ENCODE results near the gene PLA2G2C. TPM values are rescaled to one million over a fixed set of nuclear protein-coding genes. Genes with fewer than 3 reads are reported as not detected.

PLA2G2C gene
- total RNA-seq, 2 donors from 2014 or later: 0.27 TPM; not detected in 1

DNA sequence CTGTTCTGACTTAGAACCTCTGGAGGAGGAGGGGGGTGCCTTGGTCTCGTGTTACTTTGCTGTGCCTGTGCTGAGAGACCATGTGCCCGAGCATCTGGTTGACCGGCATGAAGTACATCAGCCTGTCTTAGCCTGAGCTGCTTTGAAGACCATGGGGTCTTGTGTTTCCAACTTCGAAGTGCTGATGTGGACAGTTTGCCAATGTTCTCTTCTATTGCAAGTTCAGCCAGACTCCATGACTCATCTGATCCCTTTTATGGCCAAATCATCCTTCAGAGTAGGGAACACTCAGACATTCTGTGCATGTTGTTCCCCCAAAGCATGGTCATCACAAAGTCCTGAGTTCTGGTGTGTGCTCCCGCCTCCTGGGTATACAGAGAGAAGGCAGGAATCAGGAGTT lies 6.0 kb upstream of the PLA2G2C start:
- Histone ChIP-seq H3K4me3 (no peak overlapping the region), H3K27ac (no peak overlapping the region), H3K9me3 (no peaks in the 10 kb centered on the region), H3K36me3 (no peaks in the 10 kb centered on the region), H3K4me1 (peaks cover 12% of the 10 kb centered on the region), H3K9ac (ENCODE audit: low read depth in 2 of 2, low read length in 2 of 2) (no peak overlapping the region), H3K27me3 (no peaks in the 10 kb centered on the region)
- DNase-seq: no peak
- TF ChIP-seq, protein P1, sequence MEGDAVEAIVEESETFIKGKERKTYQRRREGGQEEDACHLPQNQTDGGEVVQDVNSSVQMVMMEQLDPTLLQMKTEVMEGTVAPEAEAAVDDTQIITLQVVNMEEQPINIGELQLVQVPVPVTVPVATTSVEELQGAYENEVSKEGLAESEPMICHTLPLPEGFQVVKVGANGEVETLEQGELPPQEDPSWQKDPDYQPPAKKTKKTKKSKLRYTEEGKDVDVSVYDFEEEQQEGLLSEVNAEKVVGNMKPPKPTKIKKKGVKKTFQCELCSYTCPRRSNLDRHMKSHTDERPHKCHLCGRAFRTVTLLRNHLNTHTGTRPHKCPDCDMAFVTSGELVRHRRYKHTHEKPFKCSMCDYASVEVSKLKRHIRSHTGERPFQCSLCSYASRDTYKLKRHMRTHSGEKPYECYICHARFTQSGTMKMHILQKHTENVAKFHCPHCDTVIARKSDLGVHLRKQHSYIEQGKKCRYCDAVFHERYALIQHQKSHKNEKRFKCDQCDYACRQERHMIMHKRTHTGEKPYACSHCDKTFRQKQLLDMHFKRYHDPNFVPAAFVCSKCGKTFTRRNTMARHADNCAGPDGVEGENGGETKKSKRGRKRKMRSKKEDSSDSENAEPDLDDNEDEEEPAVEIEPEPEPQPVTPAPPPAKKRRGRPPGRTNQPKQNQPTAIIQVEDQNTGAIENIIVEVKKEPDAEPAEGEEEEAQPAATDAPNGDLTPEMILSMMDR (IDR thresholded peaks at IDR 0.05): no peak
- intact Hi-C loops (cut with DNase I): no loop called here

DNA sequence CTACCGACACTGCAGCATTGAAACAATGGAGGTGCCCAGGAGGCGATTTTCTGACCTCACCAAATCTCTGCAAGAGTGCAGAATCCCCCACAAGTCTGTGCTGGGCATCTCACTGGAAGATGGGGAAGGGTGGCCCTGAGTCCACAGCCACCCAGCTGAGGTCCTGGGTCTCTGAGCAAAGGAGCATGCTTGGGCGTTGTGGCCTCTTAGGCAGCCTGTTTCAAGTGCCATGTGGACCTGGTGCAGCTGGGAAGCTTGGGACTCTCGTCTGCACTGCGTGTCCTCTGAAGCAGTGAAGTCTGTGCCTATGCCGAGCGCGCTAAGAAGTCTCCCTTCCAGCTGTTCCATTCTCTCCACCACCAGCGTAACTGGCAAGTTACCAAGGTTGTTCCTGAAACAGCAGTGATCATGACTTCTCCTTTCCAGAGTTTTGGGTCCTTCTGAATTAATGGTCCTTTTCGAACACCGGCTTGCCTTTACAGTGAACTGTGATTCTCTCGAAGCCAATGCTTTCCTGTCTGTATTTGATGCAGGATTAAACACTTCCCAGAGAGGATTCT lies 5.0 kb upstream of the PLA2G2C start:
- TF ChIP-seq, protein P1 (IDR thresholded peaks at IDR 0.05): no peak
- no peak overlapping the region for H3K4me3 ChIP-seq
- H3K36me3 ChIP-seq: no peaks in the 10 kb centered on the region
- peaks cover 18% of the 10 kb centered on the region for H3K4me1 ChIP-seq
- no peaks in the 10 kb centered on the region for H3K27me3 ChIP-seq
- H3K9me3 ChIP-seq: no peaks in the 10 kb centered on the region
- intact Hi-C loops (cut with DNase I): no loop called here
- H3K9ac ChIP-seq (ENCODE audit: low read depth in 2 of 2, low read length in 2 of 2): no peak overlapping the region
- no peak overlapping the region for H3K27ac ChIP-seq
- DNase-seq: no peak

DNA sequence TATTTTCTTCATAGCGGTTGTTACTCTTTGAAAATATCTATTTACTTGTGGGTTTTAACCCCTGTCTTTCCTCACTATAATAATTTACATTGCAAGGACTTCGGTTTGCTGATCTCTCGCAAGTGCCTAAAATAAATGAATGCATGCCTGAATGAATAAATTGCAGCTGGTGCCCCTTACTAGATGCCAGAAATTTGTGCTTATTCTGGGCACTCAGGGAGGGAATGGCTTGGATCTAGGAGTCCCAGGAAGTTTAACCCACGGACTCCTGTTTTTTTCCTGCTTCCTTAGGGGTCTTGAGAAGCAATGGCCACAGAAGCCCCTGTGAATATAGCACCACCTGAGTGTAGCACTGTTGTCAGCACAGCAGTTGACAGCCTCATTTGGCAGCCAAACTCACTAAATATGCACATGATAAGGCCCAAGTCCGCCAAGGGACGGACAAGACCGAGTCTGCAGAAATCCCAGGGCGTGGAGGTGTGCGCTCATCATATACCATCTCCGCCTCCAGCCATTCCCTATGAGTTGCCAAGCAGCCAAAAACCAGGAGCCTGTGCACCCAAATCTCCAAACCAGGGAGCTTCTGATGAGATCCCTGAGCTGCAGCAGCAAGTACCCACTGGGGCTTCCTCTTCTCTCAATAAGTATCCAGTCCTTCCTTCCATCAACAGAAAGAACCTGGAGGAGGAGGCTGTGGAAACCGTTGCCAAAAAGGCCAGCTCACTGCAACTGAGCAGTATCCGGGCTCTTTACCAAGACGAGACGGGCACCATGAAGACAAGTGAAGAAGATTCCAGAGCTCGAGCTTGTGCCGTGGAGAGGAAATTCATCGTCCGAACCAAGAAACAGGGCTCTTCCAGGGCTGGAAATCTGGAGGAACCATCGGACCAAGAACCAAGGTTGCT lies 4.2 kb upstream of the PLA2G2C start:
- intact Hi-C loops (cut with DNase I): no loop called here
- no peak overlapping the region for H3K9ac ChIP-seq (ENCODE audit: low read depth in 2 of 2, low read length in 2 of 2)
- no peaks in the 10 kb centered on the region for H3K27me3 ChIP-seq
- H3K36me3 ChIP-seq: no peaks in the 10 kb centered on the region
- peaks cover 18% of the 10 kb centered on the region for H3K4me1 ChIP-seq
- H3K27ac ChIP-seq: no peak overlapping the region
- H3K9me3 ChIP-seq: no peaks in the 10 kb centered on the region
- TF ChIP-seq, protein P1 (IDR thresholded peaks at IDR 0.05): no peak
- no peak overlapping the region for H3K4me3 ChIP-seq
- no peak for DNase-seq

DNA sequence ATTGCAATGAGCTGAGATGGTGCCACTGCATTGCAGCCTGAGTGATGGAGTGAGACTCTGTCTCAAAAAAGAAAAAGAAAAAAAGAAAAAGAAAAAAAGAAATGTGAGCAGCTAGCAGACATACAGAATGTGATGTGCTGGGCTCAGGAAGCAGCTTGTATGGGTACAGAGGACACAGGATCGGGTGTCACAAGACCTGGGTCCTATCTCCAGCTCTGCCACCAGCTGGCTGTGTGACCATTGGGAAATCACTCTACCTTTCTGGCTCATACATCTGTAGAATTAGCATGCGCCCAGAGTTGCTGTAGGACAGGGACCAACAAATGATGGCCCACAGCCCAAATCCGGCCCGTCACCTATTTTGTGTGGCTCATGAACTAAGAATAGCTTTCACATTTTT lies 3.3 kb upstream of the PLA2G2C start:
- Histone ChIP-seq H3K27ac (no peak overlapping the region), H3K36me3 (no peaks in the 10 kb centered on the region), H3K4me1 (peaks cover 12% of the 10 kb centered on the region)

DNA sequence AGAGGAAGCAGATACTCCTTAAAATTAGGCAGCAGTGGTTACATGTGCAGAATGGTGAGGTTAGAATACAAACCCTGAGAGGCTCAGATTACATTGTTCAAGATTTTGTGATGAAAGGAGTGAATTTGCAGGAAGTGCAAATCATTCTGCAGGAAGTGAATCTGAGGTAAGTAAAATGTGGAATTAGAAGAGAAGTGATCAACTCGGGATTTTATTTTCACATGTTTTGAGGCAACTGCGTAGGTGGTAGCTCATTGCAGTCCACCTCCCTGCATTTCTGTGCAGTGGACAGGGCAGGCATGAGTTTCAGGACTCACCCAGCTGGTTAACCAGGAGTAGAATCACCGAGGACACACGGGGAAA lies 2.1 kb upstream of the PLA2G2C start:
- peak overlapping the region; percentile 58 for H3K27ac ChIP-seq
- H3K9me3 ChIP-seq: no peaks in the 10 kb centered on the region
- H3K36me3 ChIP-seq: no peaks in the 10 kb centered on the region
- peaks cover 8% of the 10 kb centered on the region for H3K4me1 ChIP-seq
- no peaks in the 10 kb centered on the region for H3K27me3 ChIP-seq
- no peak for DNase-seq
- no peak overlapping the region for H3K9ac ChIP-seq (ENCODE audit: low read depth in 2 of 2, low read length in 2 of 2)
- intact Hi-C loops (cut with DNase I): no loop called here
- TF ChIP-seq, protein P1 (IDR thresholded peaks at IDR 0.05): no peak
- H3K4me3 ChIP-seq: no peak overlapping the region

More for the DNA sequence above, 3.3 kb upstream of the PLA2G2C start:
- no peak overlapping the region for H3K4me3 ChIP-seq
- intact Hi-C loops (cut with DNase I): no loop called here
- no peaks in the 10 kb centered on the region for H3K27me3 ChIP-seq
- no peak overlapping the region for H3K9ac ChIP-seq (ENCODE audit: low read depth in 2 of 2, low read length in 2 of 2)
- H3K9me3 ChIP-seq: no peaks in the 10 kb centered on the region
- TF ChIP-seq, protein P1 (IDR thresholded peaks at IDR 0.05): no peak
- no peak for DNase-seq

All from colonic mucosa (tissue), 4 donors.